ENCODE results near the gene KRTAP5-10. TPM values are rescaled to one million over a fixed set of nuclear protein-coding genes. Genes with fewer than 3 reads are reported as not detected.

The KRTAP5-10 gene
- total RNA-seq, 1 experiment from 2014 or later: 0.20 TPM

DNA sequence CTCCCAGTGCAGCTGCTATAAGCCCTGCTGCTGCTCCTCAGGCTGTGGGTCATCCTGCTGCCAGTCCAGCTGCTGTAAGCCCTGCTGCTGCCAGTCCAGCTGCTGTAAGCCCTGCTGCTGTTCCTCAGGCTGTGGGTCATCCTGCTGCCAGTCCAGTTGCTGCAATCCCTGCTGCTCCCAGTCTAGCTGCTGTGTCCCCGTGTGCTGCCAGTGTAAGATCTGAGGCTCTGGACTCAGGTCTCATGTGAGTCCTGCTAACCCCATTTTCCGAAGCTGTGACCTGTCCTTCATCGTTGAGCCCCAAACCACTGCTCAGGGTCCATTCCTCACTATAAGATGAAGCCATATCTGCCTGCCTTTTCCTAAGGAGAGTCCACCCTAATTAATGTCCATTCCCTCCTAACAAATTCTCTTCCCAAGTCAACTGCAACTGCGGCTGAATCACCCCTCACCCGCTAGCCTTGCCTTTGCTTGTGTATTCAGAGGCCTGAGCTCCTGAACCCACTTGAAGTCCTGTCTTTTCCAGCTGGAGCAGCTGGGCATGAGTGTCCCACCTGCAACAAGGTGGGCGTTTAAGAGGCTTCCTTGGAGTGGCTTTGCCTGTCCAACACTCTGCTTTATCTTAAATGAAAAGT, 37.7 kb upstream of the KRTAP5-10 start:
- TF ChIP-seq ELF1 (IDR thresholded peaks at IDR 0.05; ENCODE audit: borderline replicate concordance, low read depth): no peak
- Histone ChIP-seq H3K9ac (ENCODE audit: low read length) (no peak overlapping the region), H3K9me2 (ENCODE audit: insufficient read depth) (no peaks in the 10 kb centered on the region), H3K4me1 (ENCODE audit: control insufficient read depth in 1 of 2, insufficient read depth in 2 of 2, low read length in 2 of 2) (no peaks in the 10 kb centered on the region), H3K4me2 (ENCODE audit: low read length) (no peak overlapping the region), H3K9me3 (ENCODE audit: control insufficient read depth in 1 of 2, insufficient read depth in 1 of 2, low read depth in 1 of 2, low read length in 2 of 2) (no peaks in the 10 kb centered on the region), H3K4me3 (replicated peaks in 1 of 2; ENCODE audit: low read depth in 1 of 2, low read length in 2 of 2) (no peak overlapping the region), H4K20me1 (ENCODE audit: insufficient read depth) (no peaks in the 10 kb centered on the region), H2AFZ (ENCODE audit: low read depth, low read length, poor library complexity, severe bottlenecking) (no peak overlapping the region), H3K36me3 (ENCODE audit: control insufficient read depth in 1 of 2, insufficient read depth in 2 of 2, low read length in 2 of 2) (no peaks in the 10 kb centered on the region), H3K27me3 (ENCODE audit: insufficient read depth, low read length) (no peaks in the 10 kb centered on the region), H3K79me2 (ENCODE audit: insufficient read depth, low read length) (no peaks in the 10 kb centered on the region), H3K27ac (ENCODE audit: low read depth, low read length) (no peak overlapping the region)
- ATAC-seq (no peak), DNase-seq (ENCODE audit: low read depth, low spot score) (no peak)
- BruUV-seq (replicated peaks): no TSS peak
- ChIA-PET RAD21 (ENCODE audit: low non-redundant PET in 1 of 2, low total read pairs in 2 of 2, uncharacterized antibody in 2 of 2, unreplicated experiment in 2 of 2) (no interaction called here), CTCF (no interaction called here), POLR2A (no interaction called here)
- intact Hi-C loops (cut with micrococcal nuclease): no loop called here

DNA sequence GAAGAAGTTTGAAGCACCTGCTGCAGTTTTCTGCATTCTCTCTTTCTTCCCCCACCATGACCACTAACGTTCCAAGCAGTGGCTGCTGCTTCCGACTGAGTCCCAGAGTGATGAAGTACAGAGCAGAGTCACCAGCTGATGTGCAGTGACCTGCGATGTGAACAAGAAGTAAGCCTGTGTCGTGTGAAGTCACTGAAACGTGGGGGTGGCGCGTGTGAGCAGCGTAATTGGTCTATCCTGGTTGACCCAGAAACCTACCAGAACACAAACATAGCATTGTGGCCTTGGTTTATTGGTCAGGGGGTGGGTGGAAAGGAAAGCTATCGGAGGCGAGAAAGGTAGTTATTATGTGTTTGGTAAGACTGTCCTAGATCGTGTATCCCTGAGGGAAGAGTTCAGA, 34.8 kb upstream of the KRTAP5-10 start:
- H3K9ac ChIP-seq (ENCODE audit: low read length): no peak overlapping the region
- H3K9me3 ChIP-seq (ENCODE audit: control insufficient read depth in 1 of 2, insufficient read depth in 1 of 2, low read depth in 1 of 2, low read length in 2 of 2): no peaks in the 10 kb centered on the region
- H3K36me3 ChIP-seq (ENCODE audit: control insufficient read depth in 1 of 2, insufficient read depth in 2 of 2, low read length in 2 of 2): no peaks in the 10 kb centered on the region
- H3K4me3 ChIP-seq (replicated peaks in 1 of 2; ENCODE audit: low read depth in 1 of 2, low read length in 2 of 2): no peak overlapping the region
- no peak for DNase-seq (ENCODE audit: low read depth, low spot score)
- ChIA-PET POLR2A (no interaction called here), RAD21 (ENCODE audit: low non-redundant PET in 1 of 2, low total read pairs in 2 of 2, uncharacterized antibody in 2 of 2, unreplicated experiment in 2 of 2) (no interaction called here), CTCF (no interaction called here)
- BruUV-seq (replicated peaks): no TSS peak
- H4K20me1 ChIP-seq (ENCODE audit: insufficient read depth): no peaks in the 10 kb centered on the region
- no peak overlapping the region for H3K4me2 ChIP-seq (ENCODE audit: low read length)
- ATAC-seq: no peak
- H3K4me1 ChIP-seq (ENCODE audit: control insufficient read depth in 1 of 2, insufficient read depth in 2 of 2, low read length in 2 of 2): no peaks in the 10 kb centered on the region
- no peaks in the 10 kb centered on the region for H3K27me3 ChIP-seq (ENCODE audit: insufficient read depth, low read length)
- H3K27ac ChIP-seq (ENCODE audit: low read depth, low read length): no peak overlapping the region
- no peaks in the 10 kb centered on the region for H3K9me2 ChIP-seq (ENCODE audit: insufficient read depth)
- no peak overlapping the region for H2AFZ ChIP-seq (ENCODE audit: low read depth, low read length, poor library complexity, severe bottlenecking)
- H3K79me2 ChIP-seq (ENCODE audit: insufficient read depth, low read length): no peaks in the 10 kb centered on the region
- intact Hi-C loops (cut with micrococcal nuclease): no loop called here
- TF ChIP-seq ZFX (IDR thresholded peaks at IDR 0.05): no peak
- no peak for TF ChIP-seq ZNF274 (IDR thresholded peaks at IDR 0.05; ENCODE audit: low read depth, low read length)
- no peak for TF ChIP-seq SRF (IDR thresholded peaks at IDR 0.05; ENCODE audit: low read depth)
- no peak for TF ChIP-seq EZH2 (IDR thresholded peaks at IDR 0.05)
- no peak for TF ChIP-seq ELF1 (IDR thresholded peaks at IDR 0.05; ENCODE audit: borderline replicate concordance, low read depth)
- no peak for TF ChIP-seq TCF7L2 (IDR thresholded peaks at IDR 0.05; ENCODE audit: borderline replicate concordance, extremely low read depth, insufficient read depth, insufficient read length)
- TF ChIP-seq, protein P1, sequence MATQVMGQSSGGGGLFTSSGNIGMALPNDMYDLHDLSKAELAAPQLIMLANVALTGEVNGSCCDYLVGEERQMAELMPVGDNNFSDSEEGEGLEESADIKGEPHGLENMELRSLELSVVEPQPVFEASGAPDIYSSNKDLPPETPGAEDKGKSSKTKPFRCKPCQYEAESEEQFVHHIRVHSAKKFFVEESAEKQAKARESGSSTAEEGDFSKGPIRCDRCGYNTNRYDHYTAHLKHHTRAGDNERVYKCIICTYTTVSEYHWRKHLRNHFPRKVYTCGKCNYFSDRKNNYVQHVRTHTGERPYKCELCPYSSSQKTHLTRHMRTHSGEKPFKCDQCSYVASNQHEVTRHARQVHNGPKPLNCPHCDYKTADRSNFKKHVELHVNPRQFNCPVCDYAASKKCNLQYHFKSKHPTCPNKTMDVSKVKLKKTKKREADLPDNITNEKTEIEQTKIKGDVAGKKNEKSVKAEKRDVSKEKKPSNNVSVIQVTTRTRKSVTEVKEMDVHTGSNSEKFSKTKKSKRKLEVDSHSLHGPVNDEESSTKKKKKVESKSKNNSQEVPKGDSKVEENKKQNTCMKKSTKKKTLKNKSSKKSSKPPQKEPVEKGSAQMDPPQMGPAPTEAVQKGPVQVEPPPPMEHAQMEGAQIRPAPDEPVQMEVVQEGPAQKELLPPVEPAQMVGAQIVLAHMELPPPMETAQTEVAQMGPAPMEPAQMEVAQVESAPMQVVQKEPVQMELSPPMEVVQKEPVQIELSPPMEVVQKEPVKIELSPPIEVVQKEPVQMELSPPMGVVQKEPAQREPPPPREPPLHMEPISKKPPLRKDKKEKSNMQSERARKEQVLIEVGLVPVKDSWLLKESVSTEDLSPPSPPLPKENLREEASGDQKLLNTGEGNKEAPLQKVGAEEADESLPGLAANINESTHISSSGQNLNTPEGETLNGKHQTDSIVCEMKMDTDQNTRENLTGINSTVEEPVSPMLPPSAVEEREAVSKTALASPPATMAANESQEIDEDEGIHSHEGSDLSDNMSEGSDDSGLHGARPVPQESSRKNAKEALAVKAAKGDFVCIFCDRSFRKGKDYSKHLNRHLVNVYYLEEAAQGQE (IDR thresholded peaks at IDR 0.05; ENCODE audit: low read depth): no peak
- TF ChIP-seq POLR2AphosphoS5 (IDR thresholded peaks at IDR 0.05; ENCODE audit: low read depth, low read length): no peak
- TF ChIP-seq, protein P2, sequence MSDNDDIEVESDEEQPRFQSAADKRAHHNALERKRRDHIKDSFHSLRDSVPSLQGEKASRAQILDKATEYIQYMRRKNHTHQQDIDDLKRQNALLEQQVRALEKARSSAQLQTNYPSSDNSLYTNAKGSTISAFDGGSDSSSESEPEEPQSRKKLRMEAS (IDR thresholded peaks at IDR 0.05): no peak
- no peak for TF ChIP-seq POLR2A (IDR thresholded peaks at IDR 0.05; ENCODE audit: borderline replicate concordance, extremely low read depth, insufficient read depth, insufficient read length)
- TF ChIP-seq, protein P3, sequence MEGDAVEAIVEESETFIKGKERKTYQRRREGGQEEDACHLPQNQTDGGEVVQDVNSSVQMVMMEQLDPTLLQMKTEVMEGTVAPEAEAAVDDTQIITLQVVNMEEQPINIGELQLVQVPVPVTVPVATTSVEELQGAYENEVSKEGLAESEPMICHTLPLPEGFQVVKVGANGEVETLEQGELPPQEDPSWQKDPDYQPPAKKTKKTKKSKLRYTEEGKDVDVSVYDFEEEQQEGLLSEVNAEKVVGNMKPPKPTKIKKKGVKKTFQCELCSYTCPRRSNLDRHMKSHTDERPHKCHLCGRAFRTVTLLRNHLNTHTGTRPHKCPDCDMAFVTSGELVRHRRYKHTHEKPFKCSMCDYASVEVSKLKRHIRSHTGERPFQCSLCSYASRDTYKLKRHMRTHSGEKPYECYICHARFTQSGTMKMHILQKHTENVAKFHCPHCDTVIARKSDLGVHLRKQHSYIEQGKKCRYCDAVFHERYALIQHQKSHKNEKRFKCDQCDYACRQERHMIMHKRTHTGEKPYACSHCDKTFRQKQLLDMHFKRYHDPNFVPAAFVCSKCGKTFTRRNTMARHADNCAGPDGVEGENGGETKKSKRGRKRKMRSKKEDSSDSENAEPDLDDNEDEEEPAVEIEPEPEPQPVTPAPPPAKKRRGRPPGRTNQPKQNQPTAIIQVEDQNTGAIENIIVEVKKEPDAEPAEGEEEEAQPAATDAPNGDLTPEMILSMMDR (IDR thresholded peaks at IDR 0.05 in 2 of 3, conservative IDR thresholded peaks at IDR 0.05 in 1 of 3; ENCODE audit: borderline replicate concordance in 1 of 3, insufficient read depth in 1 of 3, low read depth in 2 of 3, low read length in 2 of 3): no peak
- TF ChIP-seq, protein P4, sequence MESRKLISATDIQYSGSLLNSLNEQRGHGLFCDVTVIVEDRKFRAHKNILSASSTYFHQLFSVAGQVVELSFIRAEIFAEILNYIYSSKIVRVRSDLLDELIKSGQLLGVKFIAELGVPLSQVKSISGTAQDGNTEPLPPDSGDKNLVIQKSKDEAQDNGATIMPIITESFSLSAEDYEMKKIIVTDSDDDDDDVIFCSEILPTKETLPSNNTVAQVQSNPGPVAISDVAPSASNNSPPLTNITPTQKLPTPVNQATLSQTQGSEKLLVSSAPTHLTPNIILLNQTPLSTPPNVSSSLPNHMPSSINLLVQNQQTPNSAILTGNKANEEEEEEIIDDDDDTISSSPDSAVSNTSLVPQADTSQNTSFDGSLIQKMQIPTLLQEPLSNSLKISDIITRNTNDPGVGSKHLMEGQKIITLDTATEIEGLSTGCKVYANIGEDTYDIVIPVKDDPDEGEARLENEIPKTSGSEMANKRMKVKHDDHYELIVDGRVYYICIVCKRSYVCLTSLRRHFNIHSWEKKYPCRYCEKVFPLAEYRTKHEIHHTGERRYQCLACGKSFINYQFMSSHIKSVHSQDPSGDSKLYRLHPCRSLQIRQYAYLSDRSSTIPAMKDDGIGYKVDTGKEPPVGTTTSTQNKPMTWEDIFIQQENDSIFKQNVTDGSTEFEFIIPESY (IDR thresholded peaks at IDR 0.05; ENCODE audit: extremely low read depth, insufficient replicate concordance, low read length): no peak

All from HCT116 (cell line).